HepG2 (cell line): ENCODE measurements around the gene WDR6. TPM values are rescaled to one million over a fixed set of nuclear protein-coding genes. Genes with fewer than 3 reads are reported as not detected.

ENCODE experiments used
- GTF3A ChIP-seq: sonication (generic); formaldehyde crosslinking; conservative IDR thresholded peaks from 2 replicates; pipeline ENCODE4 v1.4.0; 2020; ENCODE audit warnings: mild to moderate bottlenecking, missing genetic modification reagents
- HIC2 ChIP-seq: sonication (generic); formaldehyde crosslinking; IDR thresholded peaks from 2 replicates; pipeline ENCODE4 v1.9.0; 2022; ENCODE audit warnings: low read depth, missing genetic modification reagents
- HNF4G ChIP-seq, 2 experiments: sonication (generic) in 1 of 2; formaldehyde crosslinking in 1 of 2; IDR thresholded peaks; 2 replicates each; pipeline versions ENCODE4 v1.4.0 to v1.6.1; 2011 to 2020; ENCODE audit warnings: borderline replicate concordance in 2 of 2, low read depth in 2 of 2, mild to moderate bottlenecking in 2 of 2, low read length in 1 of 2, missing genetic modification reagents in 1 of 2, moderate library complexity in 1 of 2
- POGK ChIP-seq: sonication (generic); formaldehyde crosslinking; conservative IDR thresholded peaks from 2 replicates; pipeline ENCODE4 v1.8.0; 2022; ENCODE audit warnings: mild to moderate bottlenecking, moderate library complexity, missing genetic modification reagents
- RERE ChIP-seq: IDR thresholded peaks from 2 replicates; pipeline ENCODE4 v1.6.1; 2016; ENCODE audit warnings: low read depth, missing genetic modification reagents, missing compliant biosample characterization
- TOE1 ChIP-seq: sonication (generic); formaldehyde crosslinking; IDR thresholded peaks from 2 replicates; pipeline ENCODE4 v1.4.0; 2020; ENCODE audit warnings: mild to moderate bottlenecking, missing genetic modification reagents
- U2AF2 ChIP-seq: fragments of 200-400 bp; formaldehyde crosslinking; IDR thresholded peaks from 2 replicates; pipeline ENCODE4 v1.6.1; 2017; ENCODE audit warnings: low read depth, mild to moderate bottlenecking, low read length
- YEATS4 ChIP-seq: sonication (generic); formaldehyde crosslinking; IDR thresholded peaks from 2 replicates; pipeline ENCODE4 v1.4.0; 2020; ENCODE audit warnings: missing genetic modification reagents, borderline replicate concordance
- ZMYM3 ChIP-seq: sonication (generic); formaldehyde crosslinking; IDR thresholded peaks from 2 replicates; pipeline ENCODE4 v1.5.1; 2020; ENCODE audit warnings: mild to moderate bottlenecking, missing genetic modification reagents
- ZNF10 ChIP-seq: sonication (generic); formaldehyde crosslinking; IDR thresholded peaks from 2 replicates; pipeline ENCODE4 v1.4.0; 2020; ENCODE audit warnings: mild to moderate bottlenecking, low read depth, missing genetic modification reagents, borderline replicate concordance
- ZNF235 ChIP-seq: sonication (generic); formaldehyde crosslinking; IDR thresholded peaks from 2 replicates; pipeline ENCODE4 v1.8.1; 2023; ENCODE audit warnings: mild to moderate bottlenecking, missing genetic modification reagents, borderline replicate concordance
- ZNF557 ChIP-seq: sonication (generic); formaldehyde crosslinking; IDR thresholded peaks from 2 replicates; pipeline ENCODE4 v1.4.0; 2020; ENCODE audit warnings: missing genetic modification reagents
- polyA plus RNA-seq, 8 experiments: library from polyadenylated mRNA; depleted of rRNA in 3 of 8; stranded (reverse) in 7 of 8; unstranded in 1 of 8; fragments of >200 nt; fragmentation: Illumina TruSeq in 4 of 8; extraction: Trizol in 4 of 8; gene quantifications; 2 replicates each; pipeline versions ENCODE4 v1.2.1 to v1.2.3, GENCODE V29; 2011 to 2016; ENCODE audit warnings: low read depth in 4 of 8, missing spikeins in 1 of 8, mixed read lengths in 1 of 8; ENCODE audit not compliant: insufficient read depth in 1 of 8
- total RNA-seq, 5 experiments: library from RNA; depleted of rRNA; stranded (reverse); fragments of >200 nt; fragmentation: Illumina TruSeq; extraction: Trizol; gene quantifications; 2 replicates each; pipeline ENCODE4 v1.2.3, GENCODE V29; 2016; ENCODE audit warnings: low read depth in 1 of 5
- TF ChIP-seq, protein P1 (sequence below): sonication (generic); formaldehyde crosslinking; IDR thresholded peaks from 2 replicates; pipeline ENCODE4 v1.8.0; 2023; ENCODE audit warnings: mild to moderate bottlenecking, missing genetic modification reagents
- TF ChIP-seq, protein P2 (sequence below): sonication (generic); formaldehyde crosslinking; IDR thresholded peaks from 2 replicates; pipeline ENCODE4 v1.8.1; 2023; ENCODE audit warnings: mild to moderate bottlenecking, missing genetic modification reagents
- TF ChIP-seq, protein P3 (sequence below): sonication (generic); formaldehyde crosslinking; IDR thresholded peaks from 2 replicates; pipeline ENCODE4 v1.5.1; 2020; ENCODE audit warnings: missing genetic modification reagents, mild to moderate bottlenecking, borderline replicate concordance

Gene WDR6
- total and polyA plus RNA-seq, 2 of the 13 experiments (the other 11 are each of a cell fraction or from before 2014, with no cell fraction given) = 73.4 to 139 TPM

DNA sequence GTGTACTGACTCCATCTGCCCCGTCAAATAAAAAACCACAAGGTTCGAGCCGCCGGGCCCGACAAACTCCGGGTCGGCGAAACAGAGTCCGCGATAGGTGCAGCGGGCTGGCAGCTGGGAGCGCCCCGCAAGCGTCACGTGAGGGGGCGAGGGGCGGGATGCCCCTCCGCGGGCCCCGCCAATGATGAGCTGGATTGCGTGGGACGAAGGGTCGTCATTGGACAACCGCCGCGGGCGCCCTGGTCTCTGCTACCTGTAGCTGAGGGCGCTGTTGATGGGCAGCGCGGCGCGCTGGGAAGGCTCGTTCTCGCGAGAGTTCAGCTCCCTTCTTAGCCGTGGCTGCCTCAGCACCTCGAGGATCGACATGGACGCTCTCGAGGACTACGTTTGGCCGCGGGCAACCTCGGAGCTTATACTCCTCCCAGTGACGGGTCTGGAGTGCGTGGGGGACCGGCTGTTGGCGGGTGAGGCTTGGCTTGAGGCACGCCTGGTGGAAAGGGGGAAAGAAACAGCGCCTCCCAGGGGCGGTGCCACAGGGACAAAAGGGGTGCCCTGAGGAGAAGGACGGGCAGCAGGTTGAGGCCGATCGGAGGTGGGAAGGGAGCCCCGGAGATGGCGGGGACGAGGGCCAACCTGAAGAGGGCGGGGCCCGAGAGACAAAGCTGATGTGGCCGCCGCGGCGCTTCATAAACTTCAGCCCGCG, at the start of gene WDR6 (continued):
- peak; percentile 85 for TF ChIP-seq YEATS4 (CRISPR knock-in tag)
- TF ChIP-seq POGK = no peak; the same call in none of the 2 replicates
- TF ChIP-seq, protein P1, sequence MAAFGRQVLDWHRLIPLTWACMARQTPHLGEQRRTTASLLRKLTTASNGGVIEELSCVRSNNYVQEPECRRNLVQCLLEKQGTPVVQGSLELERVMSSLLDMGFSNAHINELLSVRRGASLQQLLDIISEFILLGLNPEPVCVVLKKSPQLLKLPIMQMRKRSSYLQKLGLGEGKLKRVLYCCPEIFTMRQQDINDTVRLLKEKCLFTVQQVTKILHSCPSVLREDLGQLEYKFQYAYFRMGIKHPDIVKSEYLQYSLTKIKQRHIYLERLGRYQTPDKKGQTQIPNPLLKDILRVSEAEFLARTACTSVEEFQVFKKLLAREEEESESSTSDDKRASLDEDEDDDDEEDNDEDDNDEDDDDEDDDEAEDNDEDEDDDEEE (CRISPR knock-in tag) = 0 out of 2 replicates have a peak, but pooled peaks have one; percentile 38
- no peak for TF ChIP-seq U2AF2
- TF ChIP-seq HIC2 = no peak; the same call in none of the 2 replicates
- TF ChIP-seq, protein P2, sequence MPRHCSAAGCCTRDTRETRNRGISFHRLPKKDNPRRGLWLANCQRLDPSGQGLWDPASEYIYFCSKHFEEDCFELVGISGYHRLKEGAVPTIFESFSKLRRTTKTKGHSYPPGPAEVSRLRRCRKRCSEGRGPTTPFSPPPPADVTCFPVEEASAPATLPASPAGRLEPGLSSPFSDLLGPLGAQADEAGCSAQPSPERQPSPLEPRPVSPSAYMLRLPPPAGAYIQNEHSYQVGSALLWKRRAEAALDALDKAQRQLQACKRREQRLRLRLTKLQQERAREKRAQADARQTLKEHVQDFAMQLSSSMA = no peak
- no peak for TF ChIP-seq TOE1 (CRISPR knock-in tag)
- no peak for TF ChIP-seq GTF3A (CRISPR knock-in tag)
- no peak for TF ChIP-seq ZNF10
- TF ChIP-seq ZMYM3 (CRISPR knock-in tag) = 0 out of 2 replicates have a peak, but pooled peaks have one; percentile 20
- TF ChIP-seq HNF4G (IDR thresholded peaks at IDR 0.05; ENCODE audit: borderline replicate concordance, low read depth, low read length) = no peak
- no peak for TF ChIP-seq HNF4G (CRISPR knock-in tag; IDR thresholded peaks at IDR 0.05; ENCODE audit: borderline replicate concordance, low read depth)
- TF ChIP-seq RERE (CRISPR knock-in tag) = no peak
- no peak for TF ChIP-seq ZNF557 (CRISPR knock-in tag)
- TF ChIP-seq ZNF235 (CRISPR knock-in tag) = 0 out of 2 replicates have a peak, but pooled peaks have one; percentile 39
- TF ChIP-seq, protein P3, sequence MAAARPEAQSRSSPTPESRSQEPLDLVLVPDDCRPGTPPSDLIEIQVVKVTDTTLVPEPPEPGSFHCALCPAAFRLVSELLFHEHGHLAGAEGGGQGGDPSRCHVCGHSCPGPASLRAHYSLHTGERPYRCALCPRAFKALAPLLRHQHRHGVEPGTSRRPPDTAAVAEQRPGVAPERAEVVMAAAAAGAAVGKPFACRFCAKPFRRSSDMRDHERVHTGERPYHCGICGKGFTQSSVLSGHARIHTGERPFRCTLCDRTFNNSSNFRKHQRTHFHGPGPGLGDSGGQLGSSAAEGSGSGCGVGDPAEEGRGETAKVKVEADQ (CRISPR knock-in tag) = no peak; the same call in 1 of the 2 replicates
